CD4-positive, alpha-beta T cell (primary cell): ENCODE data around the gene PSMC4. TPM values are rescaled to one million over a fixed set of nuclear protein-coding genes. Genes with fewer than 3 reads are reported as not detected.

ENCODE experiments used
- ATAC-seq: fragments of 200-7000 bp; cut with Tn5 transposase; one replicate; pipeline ENCODE4 v1.10.0; 2022; ENCODE audit warnings: mild to moderate bottlenecking; ENCODE audit not compliant: poor library complexity
- CTCF ChIA-PET: fragments of 350-600 bp; sonication (Branson Sonifier 250); formaldehyde crosslinking; loops from one replicate; lab custom pipeline; 2021; ENCODE audit warnings: antibody characterized with exemption, inconsistent platforms; lab: Charles Lee
- POLR2A ChIA-PET: fragments of 350-600 bp; sonication (Branson Sonifier 250); formaldehyde crosslinking; loops from one replicate; lab custom pipeline; 2021; ENCODE audit warnings: antibody characterized with exemption, inconsistent platforms; lab: Charles Lee
- DNase-seq, 14 experiments: peaks; one replicate each; pipeline ENCODE4 v3.0.0-alpha.2; 2013 to 2020; ENCODE audit warnings: mixed read lengths in 2 of 14
- H3K27ac ChIP-seq, 2 donors: one replicate each; pipeline versions ENCODE4 v1.5.1 to v1.7.0; 2013; ENCODE audit warnings: low read length in 2 of 2, low read depth in 1 of 2, mild to moderate bottlenecking in 1 of 2
- H3K27me3 ChIP-seq, 2 experiments: 1 replicate in 1 of 2; 2 replicates in 1 of 2; pipeline versions ENCODE4 v1.6.1 to v1.7.0; 2013; ENCODE audit warnings: low read length in 2 of 2, control low read depth in 1 of 2, mild to moderate bottlenecking in 1 of 2, moderate library complexity in 1 of 2; ENCODE audit not compliant: insufficient read depth in 2 of 2, control insufficient read depth in 1 of 2
- H3K36me3 ChIP-seq: one replicate; pipeline ENCODE4 v1.6.1; 2013; ENCODE audit warnings: low read length, control low read depth; ENCODE audit not compliant: insufficient read depth
- H3K4me1 ChIP-seq: one replicate; pipeline ENCODE4 v1.6.1; 2013; ENCODE audit warnings: low read length, control low read depth; ENCODE audit not compliant: insufficient read depth
- H3K4me3 ChIP-seq: one replicate; pipeline ENCODE4 v1.5.1; 2013; ENCODE audit warnings: mild to moderate bottlenecking, low read length, moderate library complexity
- H3K9me3 ChIP-seq, 2 experiments: 1 replicate in 1 of 2; 2 replicates in 1 of 2; pipeline versions ENCODE4 v1.6.1 to v1.7.0; 2013; ENCODE audit warnings: low read length in 2 of 2, mild to moderate bottlenecking in 2 of 2, control low read depth in 1 of 2, moderate library complexity in 1 of 2; ENCODE audit not compliant: control insufficient read depth in 1 of 2, insufficient read depth in 1 of 2
- H3K27ac Mint-ChIP-seq: one replicate; pipeline ENCODE4 v1.8.0; 2020; ENCODE audit warnings: mixed read lengths
- H3K27me3 Mint-ChIP-seq: one replicate; pipeline ENCODE4 v1.8.0; 2021; ENCODE audit warnings: mixed read lengths
- H3K36me3 Mint-ChIP-seq: one replicate; pipeline ENCODE4 v1.8.0; 2021; ENCODE audit warnings: low read depth, mixed read lengths
- H3K4me1 Mint-ChIP-seq: one replicate; pipeline ENCODE4 v1.8.0; 2021; ENCODE audit warnings: low read depth, mixed read lengths
- H3K4me3 Mint-ChIP-seq: one replicate; pipeline ENCODE4 v1.8.0; 2020; ENCODE audit warnings: mild to moderate bottlenecking, mixed read lengths
- H3K9me3 Mint-ChIP-seq: one replicate; pipeline ENCODE4 v1.8.0; 2020; ENCODE audit warnings: mixed read lengths
- intact Hi-C, 2 experiments: fragments of 100-400 bp; cut with DNase I in 1 of 2; cut with micrococcal nuclease in 1 of 2; formaldehyde crosslinking; loops; one replicate each; pipeline versions ENCODE4 v1.15.1 to v1.9.0; 2023 to 2025; cut with DNase I, micrococcal nuclease
- total RNA-seq, 174 experiments: library from RNA in 2 of 174; stranded (reverse) in 2 of 174; gene quantifications; one replicate each; pipeline ENCODE4 v1.2.3 and lab custom pipeline; 2021 to 2026
- TF ChIP-seq, protein P1 (sequence below): fragments of 200-600 bp; IDR thresholded peaks from one replicate; pipeline ENCODE4 v1.8.0; 2022; ENCODE audit warnings: antibody characterized with exemption, mild to moderate bottlenecking

Gene PSMC4
- total RNA-seq, 2 experiments from 2014 or later: 61.3 to 67.4 TPM

DNA sequence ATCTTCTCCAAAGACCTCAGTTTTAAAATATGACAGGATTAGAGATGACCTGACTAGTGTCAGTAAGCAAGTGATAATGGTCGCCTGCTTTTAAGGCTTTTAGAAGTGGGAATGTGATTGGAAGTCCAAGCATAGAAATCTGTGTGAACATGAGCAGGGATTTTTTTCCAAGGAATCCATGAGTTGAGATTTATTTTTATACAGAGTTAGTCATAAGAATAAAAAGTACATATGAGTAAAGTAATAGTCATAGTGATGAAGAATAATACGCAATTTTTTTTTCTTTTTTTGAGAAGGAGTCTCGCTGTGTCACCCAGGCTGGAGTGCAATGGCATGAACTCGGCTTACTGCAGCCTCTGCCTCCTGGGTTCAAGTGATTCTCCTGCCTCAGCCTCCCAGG, 27.5 kb downstream of the PSMC4 start:
- Mint-ChIP-seq H3K27ac (peak overlapping the region; percentile 84), H3K4me3 (peak overlapping the region; percentile 96), H3K27me3 (no peaks in the 10 kb centered on the region), H3K36me3 (peaks cover 26% of the 10 kb centered on the region), H3K9me3 (peaks cover 2% of the 10 kb centered on the region), H3K4me1 (peaks cover 37% of the 10 kb centered on the region)
- TF ChIP-seq, protein P1, sequence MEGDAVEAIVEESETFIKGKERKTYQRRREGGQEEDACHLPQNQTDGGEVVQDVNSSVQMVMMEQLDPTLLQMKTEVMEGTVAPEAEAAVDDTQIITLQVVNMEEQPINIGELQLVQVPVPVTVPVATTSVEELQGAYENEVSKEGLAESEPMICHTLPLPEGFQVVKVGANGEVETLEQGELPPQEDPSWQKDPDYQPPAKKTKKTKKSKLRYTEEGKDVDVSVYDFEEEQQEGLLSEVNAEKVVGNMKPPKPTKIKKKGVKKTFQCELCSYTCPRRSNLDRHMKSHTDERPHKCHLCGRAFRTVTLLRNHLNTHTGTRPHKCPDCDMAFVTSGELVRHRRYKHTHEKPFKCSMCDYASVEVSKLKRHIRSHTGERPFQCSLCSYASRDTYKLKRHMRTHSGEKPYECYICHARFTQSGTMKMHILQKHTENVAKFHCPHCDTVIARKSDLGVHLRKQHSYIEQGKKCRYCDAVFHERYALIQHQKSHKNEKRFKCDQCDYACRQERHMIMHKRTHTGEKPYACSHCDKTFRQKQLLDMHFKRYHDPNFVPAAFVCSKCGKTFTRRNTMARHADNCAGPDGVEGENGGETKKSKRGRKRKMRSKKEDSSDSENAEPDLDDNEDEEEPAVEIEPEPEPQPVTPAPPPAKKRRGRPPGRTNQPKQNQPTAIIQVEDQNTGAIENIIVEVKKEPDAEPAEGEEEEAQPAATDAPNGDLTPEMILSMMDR: no peak
- H3K4me3 ChIP-seq: no peak overlapping the region
- ATAC-seq (no peak), DNase-seq (no peak)
- ChIA-PET CTCF (no interaction called here), POLR2A (no interaction called here)
- H3K27ac ChIP-seq: no peak overlapping the region
- intact Hi-C loops: loop anchor here (5.0 to 10.0 kb wide), 5 partner anchors 56 to 196 kb away; partner anchors contain the start of genes ZNF780B (in 2 of the 2), MAP3K10 (in 1 of the 2) and ZNF780A (in 1 of the 2)
- no peaks in the 10 kb centered on the region for H3K27me3 ChIP-seq
- peaks cover 24% of the 10 kb centered on the region for H3K4me1 ChIP-seq
- no peaks in the 10 kb centered on the region for H3K36me3 ChIP-seq
- peaks cover 6 to 7% of the 10 kb centered on the region in 2 experiments for H3K9me3 ChIP-seq

DNA sequence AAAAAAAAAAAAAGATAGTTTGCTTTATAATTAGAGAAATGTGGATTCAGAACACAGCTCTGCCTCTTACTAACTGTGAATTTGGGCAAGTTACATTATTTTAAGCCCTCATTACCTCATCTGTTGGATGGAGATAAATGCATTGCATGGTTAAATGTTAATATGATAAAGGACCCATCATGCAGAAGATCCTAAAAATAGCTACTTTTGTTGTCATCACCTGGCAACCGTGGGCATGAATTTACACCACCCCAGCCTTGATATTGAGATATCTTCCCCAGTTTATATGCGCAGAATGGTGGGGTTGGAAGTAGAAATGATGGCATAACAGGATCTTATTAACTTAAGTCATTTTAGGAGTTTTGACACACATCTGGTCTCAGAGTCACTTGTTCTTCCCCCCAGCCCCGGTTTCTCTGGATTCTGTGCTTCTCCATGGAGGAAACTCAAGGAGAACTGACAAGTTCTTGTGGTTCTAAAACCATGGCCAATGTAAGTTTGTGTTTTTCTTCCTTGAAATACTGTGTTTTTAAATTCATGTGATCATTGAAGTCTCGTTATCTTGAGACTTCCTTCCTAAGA, 34.8 kb downstream of the PSMC4 start:
- H3K4me3 Mint-ChIP-seq: no peak overlapping the region

DNA sequence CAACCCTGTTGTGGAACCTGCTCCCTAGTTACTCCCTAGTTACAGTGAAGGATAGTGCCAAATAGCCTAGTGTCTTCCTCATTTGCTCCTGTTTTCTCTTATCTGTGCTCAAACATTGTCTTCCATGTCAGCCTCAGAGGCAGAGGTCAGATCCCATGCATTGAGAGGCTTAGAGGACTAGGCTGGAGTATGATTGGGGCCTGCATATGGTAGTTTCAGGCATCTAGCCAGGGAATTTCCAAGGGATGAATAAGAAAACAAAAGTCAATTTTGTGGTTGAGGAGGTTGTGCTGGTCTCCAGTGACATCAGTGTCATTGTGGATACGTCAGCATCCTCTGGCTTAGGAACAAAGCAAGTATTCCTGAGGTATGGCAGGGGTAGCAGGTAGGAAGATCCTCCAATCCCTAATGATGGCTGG, 35.3 kb downstream of the PSMC4 start:
- Histone ChIP-seq H3K27ac (no peak overlapping the region), H3K27me3 (no peaks in the 10 kb centered on the region), H3K36me3 (peaks cover 37% of the 10 kb centered on the region), H3K4me3 (no peak overlapping the region), H3K9me3 (peaks cover 7% of the 10 kb centered on the region in 2 experiments), H3K4me1 (no peaks in the 10 kb centered on the region)
- intact Hi-C loops: no loop called here
- no peak overlapping the region for H3K27ac Mint-ChIP-seq
- TF ChIP-seq, protein P1: no peak
- H3K4me1 Mint-ChIP-seq: no peaks in the 10 kb centered on the region
- peaks cover 58% of the 10 kb centered on the region for H3K36me3 Mint-ChIP-seq
- ChIA-PET CTCF (no interaction called here), POLR2A (no interaction called here)
- no peaks in the 10 kb centered on the region for H3K27me3 Mint-ChIP-seq
- H3K4me3 Mint-ChIP-seq: no peak overlapping the region
- DNase-seq (no peak), ATAC-seq (no peak)
- H3K9me3 Mint-ChIP-seq: no peaks in the 10 kb centered on the region

More for the DNA sequence above, 34.8 kb downstream of the PSMC4 start:
- ChIA-PET CTCF (no interaction called here), POLR2A (no interaction called here)
- TF ChIP-seq, protein P1: no peak
- H3K4me3 ChIP-seq: no peak overlapping the region
- Mint-ChIP-seq H3K27me3 (no peaks in the 10 kb centered on the region), H3K9me3 (no peaks in the 10 kb centered on the region), H3K4me1 (no peaks in the 10 kb centered on the region), H3K27ac (no peak overlapping the region), H3K36me3 (peaks cover 53% of the 10 kb centered on the region)
- ATAC-seq (no peak), DNase-seq (no peak)
- no peaks in the 10 kb centered on the region for H3K4me1 ChIP-seq
- H3K9me3 ChIP-seq: peaks cover 4 to 7% of the 10 kb centered on the region in 2 experiments
- intact Hi-C loops: no loop called here
- H3K36me3 ChIP-seq: peaks cover 37% of the 10 kb centered on the region
- H3K27me3 ChIP-seq: no peaks in the 10 kb centered on the region
- H3K27ac ChIP-seq: no peak overlapping the region
